Measurements from ENCODE around the gene MFSD1. TPM values are rescaled to one million over a fixed set of nuclear protein-coding genes. Genes with fewer than 3 reads are reported as not detected.

Gene MFSD1
- total RNA-seq, 1 donor from 2014 or later, result 55.0 TPM

DNA sequence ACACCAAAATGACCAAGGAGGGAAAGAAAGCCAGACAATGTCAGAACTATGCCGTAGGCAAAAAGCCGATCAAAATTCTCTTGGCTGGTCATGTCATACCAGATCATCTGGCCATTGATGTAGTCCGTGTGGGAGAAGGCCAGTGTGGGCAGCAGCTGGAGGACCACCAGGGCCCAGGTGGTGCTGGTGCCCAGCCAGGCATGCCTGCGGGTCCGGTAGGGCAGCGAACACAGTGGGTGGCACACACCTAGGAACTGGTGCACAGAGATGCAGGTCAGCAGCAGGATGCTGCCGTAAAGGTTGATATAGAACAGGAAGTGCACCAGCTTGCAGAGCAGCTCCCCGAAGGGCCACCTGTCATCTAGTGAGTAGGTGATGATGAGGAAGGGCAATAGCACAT is 39.5 kb downstream of the MFSD1 start:
- no peaks in the 10 kb centered on the region for H3K9me3 Mint-ChIP-seq (ENCODE audit: unreplicated experiment)
- H3K27ac Mint-ChIP-seq (ENCODE audit: unreplicated experiment), result no peak overlapping the region
- no peaks in the 10 kb centered on the region for H3K36me3 Mint-ChIP-seq (ENCODE audit: unreplicated experiment)
- DNase-seq (ENCODE audit: extremely low spot score, unreplicated experiment), result no peak
- peaks cover 13% of the 10 kb centered on the region for H3K27me3 Mint-ChIP-seq (ENCODE audit: unreplicated experiment)
- no peaks in the 10 kb centered on the region for H3K4me1 Mint-ChIP-seq (ENCODE audit: unreplicated experiment)
- H3K4me3 Mint-ChIP-seq (ENCODE audit: unreplicated experiment), result no peak overlapping the region
- no peak for TF ChIP-seq CTCF (IDR thresholded peaks at IDR 0.05)

DNA sequence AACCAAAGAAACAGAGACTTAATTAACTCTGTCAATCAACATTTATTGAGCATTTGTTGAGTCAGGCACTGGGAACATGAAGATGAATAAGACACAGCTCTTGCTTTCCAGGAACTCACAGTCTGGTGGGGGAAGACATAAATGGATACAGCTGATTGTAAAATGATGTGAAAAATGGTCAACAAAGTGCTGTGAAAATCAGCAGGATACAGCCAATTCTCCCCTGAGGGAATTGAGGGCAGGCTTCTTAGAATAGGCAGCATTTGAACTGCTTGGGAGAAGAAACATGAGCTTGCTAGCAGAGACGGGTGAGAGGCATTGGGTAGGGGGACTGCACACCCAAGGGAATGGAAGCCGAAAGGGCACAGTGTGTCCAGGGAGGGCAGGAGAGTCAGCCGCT is 41.1 kb downstream of the MFSD1 start:
- Mint-ChIP-seq H3K4me1 (ENCODE audit: unreplicated experiment) (no peaks in the 10 kb centered on the region), H3K27me3 (ENCODE audit: unreplicated experiment) (peaks cover 17% of the 10 kb centered on the region), H3K9me3 (ENCODE audit: unreplicated experiment) (no peaks in the 10 kb centered on the region), H3K27ac (ENCODE audit: unreplicated experiment) (no peak overlapping the region), H3K36me3 (ENCODE audit: unreplicated experiment) (no peaks in the 10 kb centered on the region), H3K4me3 (ENCODE audit: unreplicated experiment) (no peak overlapping the region)
- no peak for TF ChIP-seq CTCF (IDR thresholded peaks at IDR 0.05)
- DNase-seq (ENCODE audit: extremely low spot score, unreplicated experiment), result no peak

DNA sequence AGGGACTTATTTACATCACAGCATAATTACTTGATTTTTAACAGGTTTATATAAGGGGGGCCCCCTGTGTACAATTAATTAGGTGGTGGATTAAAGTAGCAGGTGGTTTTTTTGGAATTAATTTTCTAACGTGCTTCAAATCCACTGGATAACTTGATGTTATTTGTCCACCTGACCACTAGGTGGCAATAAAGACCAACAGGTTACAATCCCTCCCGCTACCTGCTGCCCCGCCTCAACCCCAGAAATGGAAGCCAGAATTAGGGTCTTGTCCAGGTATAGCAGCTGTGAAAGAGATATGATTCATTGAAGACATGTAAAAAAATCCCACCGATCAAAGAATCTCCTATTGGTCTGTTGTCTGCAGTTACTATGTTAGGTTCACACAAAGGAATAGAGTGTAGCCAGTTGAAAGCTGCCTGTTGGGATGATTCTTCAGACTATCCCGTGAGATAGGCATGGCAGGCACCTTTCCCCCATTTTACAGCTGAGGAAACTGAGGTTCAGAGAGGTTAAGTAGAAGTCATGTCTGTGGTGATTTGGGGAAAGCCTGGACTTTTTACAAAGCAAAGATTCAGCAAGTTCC is 44.0 kb downstream of the MFSD1 start:
- H3K9me3 Mint-ChIP-seq (ENCODE audit: unreplicated experiment), result no peaks in the 10 kb centered on the region
- no peak overlapping the region for H3K4me3 Mint-ChIP-seq (ENCODE audit: unreplicated experiment)
- no peak for DNase-seq (ENCODE audit: extremely low spot score, unreplicated experiment)
- no peaks in the 10 kb centered on the region for H3K4me1 Mint-ChIP-seq (ENCODE audit: unreplicated experiment)
- TF ChIP-seq CTCF (IDR thresholded peaks at IDR 0.05), result peak; percentile 69
- H3K36me3 Mint-ChIP-seq (ENCODE audit: unreplicated experiment), result no peaks in the 10 kb centered on the region
- no peak overlapping the region for H3K27ac Mint-ChIP-seq (ENCODE audit: unreplicated experiment)
- peaks cover 29% of the 10 kb centered on the region for H3K27me3 Mint-ChIP-seq (ENCODE audit: unreplicated experiment)

DNA sequence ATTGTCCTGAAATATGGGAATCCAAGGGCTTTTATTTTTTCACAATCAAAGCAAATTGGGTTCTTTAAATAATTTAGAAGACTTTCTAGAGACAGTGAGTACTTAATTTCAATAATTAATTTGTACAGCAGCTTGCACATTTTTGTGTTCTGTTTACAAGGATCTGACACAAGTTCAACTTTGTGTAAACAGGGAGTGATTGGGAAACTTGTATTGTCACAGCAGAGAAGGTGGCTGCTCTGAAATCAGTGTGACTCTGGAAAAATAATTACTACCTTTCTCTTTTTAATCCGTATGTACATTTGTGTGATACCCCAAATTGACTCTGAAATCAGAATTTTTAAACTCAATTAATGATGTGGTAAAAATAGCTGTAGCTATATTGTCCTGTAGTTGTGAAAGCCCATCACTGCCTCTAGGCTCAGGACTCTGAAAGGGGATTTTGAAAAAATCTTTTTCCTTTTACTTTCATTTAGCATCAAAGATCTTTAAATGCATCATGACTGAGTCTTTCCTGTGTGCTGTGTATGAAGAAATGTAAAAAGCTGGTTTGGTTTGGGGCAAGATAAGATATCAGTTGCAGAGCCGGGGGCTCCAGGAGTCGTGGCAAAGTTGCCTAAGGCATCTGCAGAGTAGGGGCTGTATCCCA is 45.1 kb downstream of the MFSD1 start:
- no peak for TF ChIP-seq CTCF (IDR thresholded peaks at IDR 0.05)
- no peaks in the 10 kb centered on the region for H3K36me3 Mint-ChIP-seq (ENCODE audit: unreplicated experiment)
- H3K4me1 Mint-ChIP-seq (ENCODE audit: unreplicated experiment), result no peaks in the 10 kb centered on the region
- H3K27ac Mint-ChIP-seq (ENCODE audit: unreplicated experiment), result no peak overlapping the region
- peaks cover 29% of the 10 kb centered on the region for H3K27me3 Mint-ChIP-seq (ENCODE audit: unreplicated experiment)
- no peak overlapping the region for H3K4me3 Mint-ChIP-seq (ENCODE audit: unreplicated experiment)
- H3K9me3 Mint-ChIP-seq (ENCODE audit: unreplicated experiment), result no peaks in the 10 kb centered on the region
- DNase-seq (ENCODE audit: extremely low spot score, unreplicated experiment), result no peak

DNA sequence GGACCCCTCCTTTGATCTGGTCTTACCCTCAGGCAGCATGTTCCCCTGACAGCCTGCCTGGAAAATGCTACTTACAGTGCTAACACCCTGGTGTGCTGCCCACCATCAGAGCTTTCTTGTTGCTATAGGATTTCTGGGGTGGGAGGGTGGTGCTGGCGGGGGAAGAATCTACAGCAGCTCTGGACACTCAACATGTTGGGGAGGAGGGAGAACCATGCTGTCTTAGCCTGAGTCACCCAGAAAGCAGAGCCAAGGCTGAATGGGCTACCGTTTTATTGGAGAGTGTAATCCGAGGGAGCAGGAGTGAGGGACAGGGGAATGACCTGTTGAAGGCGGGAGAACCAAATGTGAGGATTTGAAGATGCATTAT is 45.6 kb downstream of the MFSD1 start:
- no peak for DNase-seq (ENCODE audit: extremely low spot score, unreplicated experiment)
- Mint-ChIP-seq H3K27me3 (ENCODE audit: unreplicated experiment) (peaks cover 30% of the 10 kb centered on the region), H3K9me3 (ENCODE audit: unreplicated experiment) (no peaks in the 10 kb centered on the region), H3K27ac (ENCODE audit: unreplicated experiment) (no peak overlapping the region), H3K4me1 (ENCODE audit: unreplicated experiment) (no peaks in the 10 kb centered on the region), H3K36me3 (ENCODE audit: unreplicated experiment) (no peaks in the 10 kb centered on the region), H3K4me3 (ENCODE audit: unreplicated experiment) (no peak overlapping the region)
- TF ChIP-seq CTCF (IDR thresholded peaks at IDR 0.05), result no peak
